ENCODE data around the gene CDC42SE1.
A peak's percentile ranks its signal among the peaks of the same experiment; 100 is the strongest.

The CDC42SE1 gene

GRCh38 chr1:151008244-151009205 lies 50.9 kb downstream of the CDC42SE1 start, which contains the start of gene PRUNE1:
Gene PRUNE1, plus strand, starts transcription at chr1:151008449. Its CDS starts 184 bp downstream, at chr1:151008633.
- peak; percentile 97 for DNase-seq

- no peak for DNase-seq
Measured at GRCh38 chr1:151007853-151008243, 51.6 kb downstream of the CDC42SE1 start.

- peak; percentile 26 for DNase-seq
Measured at GRCh38 chr1:151006327-151007052, 52.9 kb downstream of the CDC42SE1 start, which contains the start of gene MINDY1. Gene MINDY1, minus strand, starts transcription at chr1:151006902. Its CDS starts 4,285 bp downstream, at chr1:151002617.

GRCh38 chr1:151005729-151006319 lies 53.6 kb downstream of the CDC42SE1 start:
- no peak for DNase-seq

- DNase-seq, result no peak
Measured at GRCh38 chr1:151003180-151003579, 56.2 kb downstream of the CDC42SE1 start.

GRCh38 chr1:151002611-151003010 lies 56.8 kb downstream of the CDC42SE1 start:
- no peak for DNase-seq

GRCh38 chr1:151002051-151002450 lies 57.4 kb downstream of the CDC42SE1 start:
- no peak for DNase-seq

- DNase-seq, result no peak
Measured at GRCh38 chr1:151001602-151002001, 57.8 kb downstream of the CDC42SE1 start.
